ENCODE data around the gene PTPRN2. TPM values are rescaled to one million over a fixed set of nuclear protein-coding genes. Genes with fewer than 3 reads are reported as not detected.

The PTPRN2 gene
- total and polyA plus RNA-seq, 2 donors from 2014 or later, result 4.8 to 6.2 TPM

DNA sequence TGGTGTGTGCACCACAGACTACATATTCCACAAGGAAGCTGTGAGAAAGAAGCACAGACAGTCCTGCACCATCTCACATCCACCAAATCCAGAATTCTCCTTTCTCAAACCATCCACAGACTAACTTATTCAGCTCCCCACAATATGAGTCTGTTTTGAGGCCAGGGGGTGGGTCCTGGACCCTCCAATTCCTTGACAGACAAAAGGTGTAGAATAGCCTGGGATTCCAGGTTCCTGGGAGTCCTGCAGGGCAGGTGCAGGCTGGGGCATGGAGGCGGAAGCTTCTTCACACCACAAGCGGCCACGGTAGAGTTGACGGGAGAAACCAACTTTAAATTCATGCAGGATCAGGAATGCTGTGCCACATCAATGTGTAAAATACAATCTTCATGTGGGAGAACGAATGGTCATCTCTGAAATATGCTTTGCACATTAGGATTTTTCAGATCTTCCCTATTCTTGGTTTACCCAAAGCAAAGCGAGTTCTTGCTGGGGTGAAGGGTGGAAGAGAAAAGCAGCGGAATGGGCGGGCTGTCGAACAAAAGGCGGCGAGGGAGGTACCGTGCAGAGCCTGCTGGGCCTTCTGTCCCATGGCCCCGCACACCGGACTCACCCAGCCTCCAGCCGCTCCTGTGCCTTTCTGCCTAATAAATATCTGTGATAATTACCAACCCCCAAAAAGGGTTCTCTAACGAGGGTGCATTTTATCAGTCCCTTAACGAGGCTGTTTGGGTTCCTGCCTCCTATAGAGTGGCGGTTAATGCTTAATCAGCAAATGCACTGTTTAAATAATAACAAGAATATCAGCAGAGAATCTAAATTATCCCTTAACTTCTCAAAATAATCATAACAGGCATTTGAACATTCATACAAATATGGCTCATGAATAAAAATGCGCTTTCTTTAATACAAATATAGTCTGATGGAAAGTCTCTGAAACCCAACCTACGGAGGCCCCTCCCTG lies 736.9 kb downstream of the PTPRN2 start:
- TF ChIP-seq CTCF (IDR thresholded peaks at IDR 0.05; ENCODE audit: borderline replicate concordance, extremely low read depth, insufficient read depth), result no peak
- H3K36me3 ChIP-seq (ENCODE audit: control insufficient read depth in 2 of 3, insufficient read depth in 3 of 3, low read length in 3 of 3), result no peaks in the 10 kb centered on the region
- no peaks in the 10 kb centered on the region for H3K9me3 ChIP-seq (ENCODE audit: control insufficient read depth in 2 of 3, insufficient read depth in 1 of 3, low read length in 3 of 3)
- intact Hi-C loops (cut with DNase I), result no loop called here
- FAIRE-seq, result no peak
- H3K4me3 ChIP-seq (ENCODE audit: low read length in 3 of 3), result no peak overlapping the region
- H3K9ac ChIP-seq (ENCODE audit: low read length in 3 of 3), result no peak overlapping the region
- H3K4me1 ChIP-seq (ENCODE audit: control insufficient read depth in 2 of 3, insufficient read depth in 2 of 3, low read depth in 1 of 3, low read length in 3 of 3), result peaks cover 0 to 5% (median 0%) of the 10 kb centered on the region in 3 donors
- H3K27ac ChIP-seq (ENCODE audit: low read depth in 2 of 2, low read length in 2 of 2), result no peak overlapping the region
- no peaks in the 10 kb centered on the region for H3K27me3 ChIP-seq (ENCODE audit: control insufficient read depth, insufficient read depth, low read length)
- peak in 1 of 5 donors; percentile 32 for DNase-seq

DNA sequence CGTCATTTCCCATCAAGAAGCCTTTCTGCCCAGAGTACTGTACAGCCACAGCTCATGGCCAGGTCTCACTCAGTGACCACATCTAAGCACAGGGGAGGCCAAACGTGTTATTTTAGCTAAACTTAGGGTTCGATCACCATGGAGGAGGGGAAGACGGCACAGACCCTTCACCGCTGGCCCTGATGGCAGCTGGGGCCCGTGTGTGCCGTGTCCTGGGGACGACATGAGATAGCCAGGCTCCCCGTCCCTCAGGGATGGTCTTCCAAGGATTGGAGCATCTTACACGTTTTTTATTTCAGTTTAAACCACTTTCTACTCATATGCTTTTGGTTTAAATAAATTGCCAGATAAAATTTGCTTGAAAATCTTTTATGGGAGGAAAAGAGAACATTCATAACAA lies 737.9 kb downstream of the PTPRN2 start:
- DNase-seq (peak in 1 of 5 donors; percentile 29), FAIRE-seq (no peak)
- H3K9me3 ChIP-seq (ENCODE audit: control insufficient read depth in 2 of 3, insufficient read depth in 1 of 3, low read length in 3 of 3), result no peaks in the 10 kb centered on the region
- H3K27ac ChIP-seq (ENCODE audit: low read depth in 2 of 2, low read length in 2 of 2), result no peak overlapping the region
- no peaks in the 10 kb centered on the region for H3K36me3 ChIP-seq (ENCODE audit: control insufficient read depth in 2 of 3, insufficient read depth in 3 of 3, low read length in 3 of 3)
- peaks cover 0 to 5% (median 0%) of the 10 kb centered on the region in 3 donors for H3K4me1 ChIP-seq (ENCODE audit: control insufficient read depth in 2 of 3, insufficient read depth in 2 of 3, low read depth in 1 of 3, low read length in 3 of 3)
- intact Hi-C loops (cut with DNase I), result no loop called here
- H3K27me3 ChIP-seq (ENCODE audit: control insufficient read depth, insufficient read depth, low read length), result no peaks in the 10 kb centered on the region
- H3K4me3 ChIP-seq (ENCODE audit: low read length in 3 of 3), result no peak overlapping the region
- no peak overlapping the region for H3K9ac ChIP-seq (ENCODE audit: low read length in 3 of 3)
- TF ChIP-seq CTCF (IDR thresholded peaks at IDR 0.05; ENCODE audit: borderline replicate concordance, extremely low read depth, insufficient read depth), result no peak

GRCh38 chr7:157849341-157849596 lies 738.4 kb downstream of the PTPRN2 start:
- H3K27me3 ChIP-seq (ENCODE audit: control insufficient read depth, insufficient read depth, low read length), result no peaks in the 10 kb centered on the region
- H3K4me3 ChIP-seq (ENCODE audit: low read length in 3 of 3), result no peak overlapping the region
- no peaks in the 10 kb centered on the region for H3K36me3 ChIP-seq (ENCODE audit: control insufficient read depth in 2 of 3, insufficient read depth in 3 of 3, low read length in 3 of 3)
- intact Hi-C loops (cut with DNase I), result no loop called here
- DNase-seq (no peak), FAIRE-seq (no peak)
- H3K4me1 ChIP-seq (ENCODE audit: control insufficient read depth in 2 of 3, insufficient read depth in 2 of 3, low read depth in 1 of 3, low read length in 3 of 3), result peaks cover 0 to 5% (median 0%) of the 10 kb centered on the region in 3 donors
- H3K9ac ChIP-seq (ENCODE audit: low read length in 3 of 3), result no peak overlapping the region
- no peaks in the 10 kb centered on the region for H3K9me3 ChIP-seq (ENCODE audit: control insufficient read depth in 2 of 3, insufficient read depth in 1 of 3, low read length in 3 of 3)
- no peak overlapping the region for H3K27ac ChIP-seq (ENCODE audit: low read depth in 2 of 2, low read length in 2 of 2)
- no peak for TF ChIP-seq CTCF (IDR thresholded peaks at IDR 0.05; ENCODE audit: borderline replicate concordance, extremely low read depth, insufficient read depth)

All from kidney (tissue), 14 donors.